ENCODE results near the gene EARS2.
"Not testable (repeated sequence)": the region's sequence is repeated elsewhere in the genome, so short reads cannot be mapped to it uniquely, and the experiment has no call there.

Gene EARS2

DNA sequence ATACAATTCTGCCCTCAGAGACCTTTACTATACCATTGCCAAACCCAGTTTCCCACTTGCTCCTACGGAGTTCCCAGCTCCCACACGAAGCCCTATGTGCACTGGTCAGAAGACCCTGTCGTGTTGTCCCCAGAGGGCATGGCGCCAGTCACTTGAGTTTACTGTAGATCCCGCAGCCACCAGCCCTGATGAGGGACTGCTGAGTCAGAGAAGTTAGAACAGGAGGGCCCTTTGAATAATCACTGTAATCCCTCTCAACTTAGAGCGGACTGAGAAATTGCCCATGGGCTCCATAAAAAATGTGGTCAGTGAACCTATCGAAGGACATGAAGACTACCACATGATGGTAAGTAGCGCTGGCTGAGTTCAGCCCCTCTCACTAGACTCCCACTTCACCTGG is 9.6 kb upstream of the EARS2 start:
- DNase-seq, result no peak

DNA sequence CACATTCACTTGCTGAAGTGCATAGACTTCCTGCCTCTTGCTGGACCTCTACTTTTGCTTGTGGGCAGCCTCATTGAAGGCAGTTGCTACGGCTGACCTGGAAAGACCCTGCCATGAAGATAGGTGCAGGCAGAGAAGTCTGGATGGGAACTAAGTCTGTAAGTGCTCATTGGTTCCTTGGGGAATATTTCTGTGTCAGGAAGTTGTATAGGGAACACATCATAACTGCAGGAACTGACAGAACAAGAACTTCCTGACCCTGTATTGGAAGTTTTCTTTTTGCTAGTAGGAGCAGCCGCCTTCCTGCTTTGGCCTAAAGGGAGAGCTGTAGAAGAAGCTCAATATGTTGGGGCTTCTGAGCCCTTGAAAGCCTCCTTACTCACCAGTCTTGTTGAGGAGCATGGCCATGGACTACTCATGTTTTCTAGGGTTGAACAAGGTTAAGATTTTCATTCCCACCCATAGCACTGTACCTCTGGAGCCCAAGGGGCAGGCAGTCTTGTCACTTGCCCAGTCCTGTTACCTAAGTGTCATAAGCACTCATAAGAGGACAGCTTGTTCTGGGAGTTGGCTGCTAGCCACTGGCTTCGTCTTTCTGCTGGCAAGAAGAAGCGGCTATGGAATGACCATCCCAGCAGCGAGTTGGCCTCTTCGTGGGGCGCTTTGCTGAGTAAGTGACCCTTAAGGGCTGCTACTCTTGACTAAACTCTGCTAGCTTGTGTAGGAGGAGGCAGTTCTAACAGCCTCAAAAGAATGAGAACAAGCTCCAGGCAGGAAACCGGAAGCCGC is 7.6 kb upstream of the EARS2 start:
- DNase-seq, result no peak

DNA sequence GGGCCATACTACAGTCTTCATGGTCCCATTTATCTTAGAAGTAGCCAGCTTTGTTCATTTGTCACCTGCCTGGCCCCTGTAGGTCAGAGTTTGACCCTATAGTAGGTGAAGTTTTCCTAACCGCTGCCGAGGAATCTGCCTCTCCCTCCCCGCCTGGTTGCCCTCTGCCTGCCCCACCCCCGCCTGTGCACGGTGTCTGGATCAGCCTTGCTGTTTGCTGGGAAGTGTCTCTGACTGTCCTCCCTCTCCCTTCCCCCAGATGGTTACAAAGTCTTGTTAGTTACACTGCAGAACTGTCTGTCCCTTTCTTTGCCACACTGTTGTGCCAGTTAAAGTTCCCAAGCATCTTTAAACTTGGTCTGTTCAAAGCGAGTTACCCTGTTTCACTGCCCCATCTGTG is 6.0 kb upstream of the EARS2 start:
- no peak for DNase-seq

DNA sequence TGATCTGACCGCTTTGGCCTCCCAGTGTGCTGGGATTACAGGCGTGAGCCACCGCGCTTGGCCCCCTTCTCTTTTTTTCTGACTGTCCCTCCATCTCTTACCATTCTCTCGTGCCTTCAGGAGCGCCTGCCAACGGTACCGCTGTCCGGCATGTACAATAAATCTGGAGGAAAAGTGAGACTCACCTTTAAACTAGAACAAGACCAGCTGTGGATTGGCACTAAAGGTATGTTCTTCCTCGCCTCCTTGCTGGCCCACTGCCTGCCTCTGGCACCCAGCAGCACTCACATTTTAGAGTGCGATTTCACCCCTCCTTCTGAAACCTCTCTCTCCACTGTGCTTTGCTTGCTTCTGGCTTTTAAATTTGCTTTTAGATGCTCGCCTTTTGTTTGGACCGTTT is 5.4 kb upstream of the EARS2 start:
- DNase-seq, result no peak

DNA sequence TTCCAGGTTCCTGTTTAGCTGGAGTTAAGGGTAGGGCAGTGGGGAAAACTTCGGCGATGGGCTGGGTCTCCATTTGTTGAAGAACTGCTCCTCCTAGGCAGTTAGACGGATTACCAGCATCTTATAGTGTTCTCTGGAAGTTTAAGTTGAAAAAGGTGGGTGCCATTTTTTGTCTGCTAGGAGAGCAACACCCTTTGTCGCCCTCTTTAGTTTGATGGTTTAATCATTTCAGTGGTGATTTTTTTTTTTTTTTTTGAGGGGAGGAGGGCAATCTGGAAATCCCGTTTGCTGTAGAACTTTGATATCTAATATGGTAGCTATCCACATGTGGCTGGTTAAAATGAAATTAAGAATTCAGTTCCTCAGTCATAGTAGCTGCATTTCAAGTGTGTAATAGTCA is 4.4 kb upstream of the EARS2 start:
- no peak for DNase-seq

DNA sequence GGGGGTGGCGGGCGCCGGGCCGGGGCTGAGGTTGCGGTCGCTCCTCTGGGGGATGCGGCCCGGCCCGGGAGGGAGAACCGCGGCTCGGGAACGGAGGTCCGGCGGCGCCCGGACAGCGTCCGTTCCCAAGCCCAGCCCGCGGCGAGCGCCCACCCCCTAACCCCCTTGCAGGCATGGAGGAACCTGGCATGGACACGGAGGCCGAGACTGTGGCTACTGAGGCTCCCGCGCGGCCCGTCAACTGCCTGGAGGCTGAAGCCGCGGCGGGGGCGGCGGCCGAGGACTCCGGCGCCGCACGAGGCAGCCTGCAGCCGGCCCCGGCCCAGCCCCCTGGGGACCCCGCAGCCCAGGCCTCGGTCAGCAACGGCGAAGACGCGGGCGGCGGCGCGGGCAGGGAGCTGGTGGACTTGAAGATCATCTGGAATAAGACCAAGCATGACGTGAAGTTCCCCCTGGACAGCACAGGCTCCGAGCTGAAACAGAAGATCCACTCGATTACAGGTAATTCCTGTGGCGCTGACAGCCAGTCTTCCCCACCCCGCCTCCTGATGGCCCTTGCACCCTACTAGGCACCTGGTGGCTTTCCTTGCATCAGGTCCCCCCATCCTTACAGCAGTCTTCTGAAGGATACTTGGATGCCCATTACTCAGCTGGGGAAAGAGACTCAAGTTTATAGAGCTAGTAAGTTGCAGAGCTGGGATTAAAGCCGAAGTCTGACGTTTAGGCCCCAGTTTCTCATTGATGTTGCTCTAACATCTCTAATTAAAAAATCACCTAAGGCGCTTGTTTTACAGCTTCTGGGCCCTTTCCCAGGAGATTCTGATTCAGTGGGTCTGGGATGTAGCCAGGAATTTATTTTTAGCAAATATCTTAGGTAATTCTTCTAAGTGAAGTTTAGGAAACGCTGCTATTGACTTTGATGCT is 891 bp upstream of the EARS2 start:
- no peak for DNase-seq

DNA sequence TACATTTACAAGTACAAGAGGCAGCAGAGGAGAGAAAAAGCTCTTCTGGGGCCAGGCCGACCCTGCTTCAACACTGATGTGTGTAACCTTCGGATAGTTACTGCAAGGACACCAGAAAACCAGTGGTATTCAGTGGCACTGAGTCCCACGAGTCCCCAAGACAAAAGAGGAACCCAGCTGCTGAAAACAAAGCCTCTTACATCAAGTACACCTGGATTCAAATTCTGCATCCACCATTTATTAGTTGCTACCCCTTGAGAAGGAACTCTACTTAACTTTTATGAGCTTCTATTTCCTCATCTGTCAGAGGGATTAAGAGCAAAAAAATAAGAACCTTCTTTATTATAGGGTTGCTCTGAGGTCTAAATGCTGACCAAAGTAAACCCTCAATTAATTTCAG is 2.6 kb downstream of the EARS2 start:
- no peak for DNase-seq

DNA sequence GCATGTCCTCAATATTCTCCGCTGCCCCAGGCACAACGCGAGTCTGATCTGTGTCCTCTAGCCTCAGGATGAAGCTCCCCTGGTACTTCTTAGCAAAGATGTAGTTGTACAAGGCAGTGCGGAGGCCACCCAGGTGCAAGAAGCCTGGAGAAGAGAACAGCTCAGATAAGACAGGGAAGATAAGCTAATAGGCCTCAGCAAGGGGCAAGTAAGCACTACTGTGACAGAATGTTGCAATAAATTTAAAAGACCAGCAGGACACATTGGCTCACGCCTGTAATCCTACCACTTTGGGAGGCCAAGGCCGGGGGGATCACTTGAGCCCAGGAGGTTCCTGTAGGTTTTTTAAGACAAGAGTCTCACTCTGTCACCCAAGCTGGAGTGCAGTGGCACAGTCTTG is 5.0 kb downstream of the EARS2 start:
- no peak for DNase-seq

DNA sequence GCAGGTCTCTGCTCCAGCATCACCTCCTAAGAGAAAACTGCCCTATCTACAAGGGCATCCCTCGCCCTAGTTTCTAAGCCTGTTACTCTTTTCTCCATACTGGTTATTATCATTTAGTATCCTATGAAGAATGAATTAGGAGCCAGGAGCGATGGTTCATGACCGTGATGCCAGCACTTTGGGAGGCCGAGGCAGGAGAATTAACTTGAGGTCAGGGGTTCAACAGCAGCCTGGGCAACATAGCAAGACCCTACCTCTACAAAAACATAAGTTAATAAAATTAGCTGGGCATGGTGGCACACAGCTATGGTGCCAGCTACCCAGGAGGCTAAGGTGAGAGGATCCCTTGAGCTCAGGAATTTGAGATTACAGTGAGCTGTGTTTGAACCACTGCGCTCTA is 7.2 kb downstream of the EARS2 start:
- no peak for DNase-seq

DNA sequence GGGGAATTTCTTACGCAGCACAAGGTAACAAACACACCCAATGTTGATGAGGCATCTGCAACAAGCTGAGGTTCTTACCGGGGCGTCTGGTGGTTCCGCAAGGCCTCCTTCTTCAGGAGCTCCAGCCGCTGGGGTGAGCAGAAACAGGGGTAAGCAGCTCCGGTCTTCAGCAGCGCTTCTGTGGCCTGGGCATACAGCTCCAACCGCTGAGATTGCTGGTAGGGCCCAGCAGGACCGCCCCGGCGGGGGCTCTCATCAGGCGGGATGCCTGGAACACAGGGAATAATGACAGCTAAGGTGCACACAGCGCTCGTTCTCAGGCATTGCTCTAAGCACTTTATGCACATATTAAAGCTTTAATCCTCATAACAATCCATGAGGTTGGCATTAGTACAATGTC is 12.7 kb downstream of the EARS2 start:
- no peak for DNase-seq

DNA sequence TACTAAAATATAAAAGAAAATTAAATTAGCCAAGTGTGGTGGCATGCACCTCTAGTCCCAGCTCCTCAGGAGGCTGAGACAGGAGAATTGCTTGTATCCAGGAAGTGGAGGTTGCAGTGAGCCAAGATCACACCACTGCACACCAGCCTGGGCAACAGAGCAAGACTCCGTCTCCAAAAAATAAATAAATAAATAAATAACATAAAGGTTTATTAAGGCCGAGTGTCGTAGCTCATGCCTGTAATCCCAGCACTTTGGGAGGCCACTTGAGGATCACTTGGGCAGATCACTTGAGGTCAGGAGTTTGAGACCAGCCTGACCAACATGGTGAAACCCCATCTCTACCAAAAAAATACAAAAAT is 16.4 kb downstream of the EARS2 start:
- not testable (repeated sequence) for DNase-seq

DNA sequence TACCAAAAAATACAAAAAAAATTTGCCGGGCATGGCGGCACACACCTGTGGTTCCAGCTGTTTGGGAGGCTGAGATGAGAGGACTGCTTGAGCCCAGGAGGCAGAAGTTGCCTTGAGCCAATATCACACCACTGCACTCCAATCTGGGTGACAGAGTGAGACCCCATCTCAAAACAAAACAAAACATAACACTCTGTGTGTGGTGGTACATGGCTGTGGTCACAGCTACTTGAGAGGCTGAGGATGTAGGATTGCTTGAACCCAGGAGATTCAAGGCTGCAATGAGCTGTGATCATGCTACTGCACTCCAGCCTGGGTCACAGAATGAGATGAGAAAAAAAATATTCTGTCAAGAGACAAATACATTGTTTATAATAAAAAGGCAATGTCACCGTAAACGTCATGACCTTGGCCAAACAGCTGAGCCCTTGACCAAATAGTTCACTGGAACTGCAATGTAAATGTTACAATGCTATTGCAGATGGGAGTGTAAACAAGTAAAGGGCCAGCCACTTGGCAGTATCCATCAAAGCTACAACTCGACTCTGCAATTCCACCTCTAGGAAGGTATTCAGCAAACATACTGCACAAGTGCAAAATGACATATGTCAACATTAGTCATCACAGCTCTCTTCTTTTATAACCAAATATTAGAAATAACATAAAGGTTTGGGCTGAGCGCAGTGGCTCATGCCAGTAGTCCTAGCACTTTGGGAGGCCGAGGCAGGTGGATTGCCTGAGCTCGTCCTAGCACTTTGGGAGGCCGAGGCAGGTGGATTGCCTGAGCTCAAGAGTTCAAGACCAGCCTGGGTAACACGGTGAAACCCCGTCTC is 16.9 kb downstream of the EARS2 start:
- no peak for DNase-seq

DNA sequence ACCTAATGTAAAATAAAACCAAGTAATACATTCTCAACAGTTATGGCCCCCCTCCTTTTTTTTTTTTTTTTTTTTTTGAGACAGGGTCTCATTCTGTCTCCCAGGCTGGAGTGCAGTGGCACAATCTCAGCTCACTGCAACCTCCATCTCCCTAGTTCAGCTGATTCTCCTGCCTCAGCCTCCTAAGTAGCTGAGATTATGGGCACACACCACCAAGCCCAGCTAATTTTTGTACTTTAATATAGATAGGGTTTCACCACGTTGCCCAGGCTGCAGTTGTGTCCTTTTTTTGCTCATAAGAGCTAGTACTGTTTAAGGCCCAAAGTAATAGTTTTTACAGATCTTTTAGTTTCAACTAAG is 18.3 kb downstream of the EARS2 start:
- no peak for DNase-seq

DNA sequence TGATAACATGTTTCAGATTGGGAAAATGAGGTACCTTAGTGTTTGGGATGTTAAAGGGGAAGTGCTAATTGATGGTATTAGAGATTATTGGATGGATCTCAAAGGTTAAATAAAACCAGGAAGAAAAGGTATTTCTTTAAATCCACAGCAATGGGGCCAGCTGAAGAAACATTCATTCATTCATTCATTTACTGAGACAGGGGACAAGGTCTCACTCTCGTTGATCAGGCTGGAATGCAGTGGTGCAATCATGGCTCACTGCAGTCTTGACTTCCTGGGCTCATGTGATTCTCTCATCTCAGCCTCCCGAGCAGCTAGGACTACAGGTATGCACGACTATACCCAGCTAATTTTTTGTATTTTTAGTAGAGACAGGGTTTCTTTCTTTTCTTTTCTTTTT is 19.8 kb downstream of the EARS2 start:
- DNase-seq, result no peak

DNA sequence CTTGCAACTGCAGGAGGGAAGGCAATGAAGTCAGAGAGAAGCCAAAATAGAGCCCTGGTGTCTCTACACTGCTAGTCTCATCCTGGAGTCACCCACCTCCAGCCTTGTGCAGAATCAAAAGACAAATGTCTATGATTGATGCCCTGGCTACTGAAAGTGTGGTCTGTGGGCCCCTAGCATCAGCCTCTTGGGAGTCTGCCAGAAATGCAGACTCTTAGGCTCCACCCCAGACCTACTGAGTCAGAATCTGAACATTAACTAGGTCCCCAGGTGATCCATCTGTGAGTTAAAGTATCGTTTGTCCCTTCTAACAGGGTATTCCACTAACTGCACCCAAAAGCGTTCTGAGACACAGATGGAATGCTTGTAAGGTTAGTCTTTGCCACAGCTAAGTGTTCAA is 21.2 kb downstream of the EARS2 start:
- DNase-seq, result no peak

DNA sequence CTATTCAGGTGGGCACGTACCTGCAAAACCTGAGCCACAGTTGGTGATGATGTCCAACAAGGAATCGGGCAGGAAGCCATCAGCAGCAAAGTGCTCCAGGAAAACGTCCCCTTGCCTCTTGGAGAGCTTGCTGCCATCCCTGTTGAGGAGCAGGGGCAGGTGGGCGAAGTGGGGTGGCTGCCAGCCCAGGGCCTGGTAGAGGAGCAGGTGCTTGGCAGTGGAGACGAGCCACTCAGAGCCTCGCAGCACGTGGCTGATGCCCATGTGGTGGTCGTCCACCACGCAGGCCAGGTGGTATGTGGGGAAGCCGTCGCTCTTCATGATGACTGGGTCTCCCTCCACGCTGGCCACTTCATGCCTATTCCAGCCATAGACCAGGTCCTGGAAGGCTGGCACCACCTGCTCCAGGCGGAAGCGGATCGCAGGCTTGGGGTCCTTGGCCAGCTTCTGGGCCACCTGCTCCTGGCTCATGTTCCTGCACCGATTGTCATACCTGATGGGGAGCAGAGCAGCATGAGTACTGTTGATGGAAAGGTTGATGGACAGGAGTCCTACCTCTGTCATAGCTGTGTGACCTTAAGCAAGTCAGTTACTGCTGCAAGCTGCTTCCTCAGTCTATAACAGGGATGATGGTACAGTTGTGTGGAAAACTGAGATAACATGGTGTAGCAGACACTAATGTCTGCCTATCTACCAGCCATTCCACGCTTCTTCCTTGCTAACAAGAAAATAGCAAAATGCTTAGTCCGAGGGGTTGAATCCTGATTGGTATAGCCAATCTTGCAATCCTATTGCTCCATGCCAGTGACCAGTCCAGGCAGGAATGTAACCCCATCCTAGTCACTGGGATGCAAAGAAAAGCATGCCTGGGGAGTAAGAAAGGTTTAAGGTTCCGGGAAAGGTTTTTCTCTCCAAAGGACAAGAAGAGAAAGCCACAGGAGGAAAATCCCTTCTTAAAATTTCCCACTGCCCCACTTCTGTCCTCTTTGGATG is 22.0 kb downstream of the EARS2 start:
- no peak for DNase-seq

DNA sequence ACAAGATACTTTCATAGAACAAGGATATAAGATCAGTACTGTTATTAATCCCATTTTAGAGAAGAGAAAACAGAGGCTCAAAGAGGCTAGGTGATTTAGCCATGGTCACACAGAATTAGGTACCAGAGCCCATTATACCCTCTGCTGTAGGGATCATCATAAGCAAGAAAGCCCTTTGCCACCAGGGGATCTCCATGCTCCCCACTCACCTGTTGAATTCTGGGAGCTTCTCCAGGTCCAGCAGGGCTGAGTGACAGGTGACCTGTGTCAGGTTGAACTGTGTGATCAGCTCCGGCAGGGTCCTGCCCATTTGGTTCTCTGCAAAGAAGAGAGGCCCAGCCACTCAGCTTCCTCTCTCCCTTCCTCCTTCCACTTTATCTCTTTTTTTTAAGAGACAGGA is 24.7 kb downstream of the EARS2 start:
- no peak for DNase-seq

DNA sequence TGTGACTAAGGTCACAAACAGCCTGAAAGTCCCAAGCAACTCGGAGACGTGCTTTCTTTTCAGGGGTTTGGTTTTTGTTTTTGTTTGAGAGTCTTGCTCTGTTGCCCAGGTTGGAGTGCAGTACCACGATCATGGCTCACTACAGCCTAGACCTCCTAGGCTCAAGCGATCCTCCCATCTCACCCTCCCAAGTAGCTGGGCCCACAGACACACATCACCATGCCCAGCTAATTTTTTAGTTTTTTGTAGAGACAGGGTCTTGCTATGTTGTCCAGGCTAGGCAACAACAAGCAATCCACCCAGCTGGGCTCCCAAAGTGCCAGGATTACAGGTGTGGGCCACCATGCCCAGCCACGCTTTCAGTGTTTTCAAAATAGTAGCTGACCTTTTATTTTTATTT is 27.1 kb downstream of the EARS2 start:
- DNase-seq, result no peak

DNA sequence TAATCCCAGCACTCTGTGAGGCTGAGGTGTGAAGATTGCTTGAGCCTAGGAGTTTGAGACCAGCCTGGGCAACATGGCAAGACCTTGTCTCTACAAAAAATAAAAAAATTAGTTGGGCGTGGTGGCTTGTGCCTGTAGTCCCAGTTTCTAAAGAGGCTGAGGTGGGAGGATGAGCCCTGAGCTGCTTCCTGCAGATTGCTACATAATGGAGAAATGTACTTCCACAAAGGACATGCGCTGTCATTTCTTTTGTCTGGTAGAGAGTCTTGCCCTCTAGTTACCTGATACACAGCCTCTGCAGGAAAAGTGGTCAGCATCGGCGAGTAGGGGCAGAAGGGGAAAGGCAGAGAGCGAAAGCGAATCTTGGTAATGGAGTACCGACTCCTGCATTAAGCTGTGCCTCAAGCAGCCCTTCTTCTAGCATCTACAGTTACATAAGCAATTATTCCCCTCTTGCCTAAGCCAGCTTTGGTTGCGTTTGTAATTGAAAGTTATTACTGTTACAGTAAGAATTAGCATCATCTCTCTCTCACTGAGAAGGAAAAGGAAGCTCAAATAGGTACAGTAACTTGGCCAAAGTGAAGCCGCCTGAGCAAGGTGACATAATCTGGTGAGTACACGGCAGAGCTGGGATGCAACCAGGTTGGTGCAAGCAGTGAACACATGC is 28.4 kb downstream of the EARS2 start:
- DNase-seq, result no peak

DNA sequence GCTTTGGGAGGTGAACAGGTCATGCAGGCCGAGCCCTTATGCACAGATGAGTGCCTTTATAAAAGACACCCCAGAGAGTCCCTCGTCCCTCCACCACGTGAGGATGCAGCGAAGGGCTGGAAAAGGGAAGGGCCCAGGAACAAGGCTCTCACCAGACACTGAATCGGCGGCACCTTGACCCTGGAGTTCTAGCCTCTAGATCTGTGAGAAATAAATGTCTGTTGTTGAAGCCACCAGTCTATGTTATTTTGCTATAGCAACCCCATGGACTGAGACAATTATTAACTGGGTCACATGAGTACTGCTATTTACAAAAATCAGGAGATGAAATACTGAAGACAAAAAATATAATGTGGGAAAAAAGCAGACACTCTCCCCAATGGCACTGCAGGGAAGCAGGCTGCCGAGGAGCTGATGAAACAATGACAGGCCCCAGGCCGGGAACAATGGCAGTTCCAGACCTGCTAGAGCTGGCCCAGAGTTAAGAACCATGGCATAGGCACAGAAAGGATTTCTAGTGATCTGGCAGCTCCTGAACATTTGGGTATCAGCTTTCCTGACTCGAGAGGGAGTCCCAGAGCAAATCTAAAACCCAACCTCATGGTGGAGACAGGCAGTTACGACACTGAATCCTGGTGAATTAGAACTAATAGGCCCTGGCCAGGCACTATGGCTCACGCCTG is 29.0 kb downstream of the EARS2 start:
- DNase-seq, result no peak

DNA sequence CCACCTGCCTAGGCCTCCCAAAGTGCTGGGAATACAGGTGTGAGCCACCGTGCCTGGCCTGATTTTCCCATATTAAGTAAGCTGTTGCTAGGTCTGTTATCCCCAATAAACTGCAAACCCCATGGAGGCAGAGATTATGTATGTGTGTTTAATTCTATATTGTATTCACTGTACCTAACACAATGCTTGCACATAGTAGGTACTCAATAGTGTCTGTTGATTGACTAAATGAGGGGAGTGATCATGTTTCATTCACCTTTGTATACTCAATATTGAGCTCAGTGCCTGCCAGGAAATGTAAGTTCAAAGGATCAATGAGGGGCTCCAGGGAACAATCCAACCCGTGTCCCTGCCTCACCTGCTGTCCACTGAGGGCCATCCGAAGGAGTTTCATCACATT is 32.3 kb downstream of the EARS2 start:
- no peak for DNase-seq

Data from CD4-positive, alpha-beta T cell treated with Interferon alpha-2 for 1 hour (primary cell).